Sciatic nerve (tissue), 2 donors: Measurements from ENCODE around the gene MED27. TPM values are rescaled to one million over a fixed set of nuclear protein-coding genes. Genes with fewer than 3 reads are reported as not detected.
"Not testable (repeated sequence)": the region's sequence is repeated elsewhere in the genome, so short reads cannot be mapped to it uniquely, and the experiment has no call there.

Experiments used
- ATAC-seq: fragments of 200-7000 bp; cut with Tn5 transposase; one replicate; pipeline ENCODE4 v1.9.1; 2020; ENCODE audit warnings: mild to moderate bottlenecking, moderate library complexity
- DNase-seq: peaks from one replicate; pipeline ENCODE4 v3.0.0-alpha.2; 2020; ENCODE audit warnings: low spot score
- intact Hi-C: fragments of 100-400 bp; cut with DNase I; formaldehyde crosslinking; loops from one replicate; pipeline ENCODE4 v1.14.2; 2022
- total RNA-seq: library from RNA; stranded (reverse); fragmentation: NEBNext Ultra II Directional; extraction: Animal tissue kit (Norgen Biotek cat#: 25700); gene quantifications from one replicate; pipeline ENCODE4 v1.2.1, GENCODE V29; 2021
- donor health status: DM: no; HTN: no; CAD: no.
- donor health status: DM: no; HTN: no; CAD: no.

Gene MED27
- total RNA-seq, 1 donor from 2014 or later: 15.9 TPM

DNA sequence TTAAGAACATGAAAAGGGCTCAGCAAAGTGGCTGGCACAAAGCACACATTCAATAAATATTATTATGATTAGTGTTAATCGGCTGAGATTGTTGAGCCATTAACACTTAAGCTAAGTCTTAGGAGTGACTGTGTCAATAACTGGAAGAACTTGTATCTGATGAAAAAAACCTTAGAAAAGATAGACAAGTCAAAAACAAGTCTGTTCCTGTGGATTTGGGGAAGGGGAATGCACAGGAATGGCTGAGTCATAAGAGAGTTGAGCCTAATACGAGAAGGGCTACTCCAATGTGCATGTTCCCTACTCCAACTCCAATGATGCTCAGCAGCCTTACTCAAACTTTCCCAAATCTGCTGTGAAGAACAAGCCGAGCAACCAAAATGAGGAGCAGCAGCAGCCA is 53.9 kb downstream of the MED27 start:
- intact Hi-C loops: no loop called here
- ATAC-seq (no peak), DNase-seq (no peak)

DNA sequence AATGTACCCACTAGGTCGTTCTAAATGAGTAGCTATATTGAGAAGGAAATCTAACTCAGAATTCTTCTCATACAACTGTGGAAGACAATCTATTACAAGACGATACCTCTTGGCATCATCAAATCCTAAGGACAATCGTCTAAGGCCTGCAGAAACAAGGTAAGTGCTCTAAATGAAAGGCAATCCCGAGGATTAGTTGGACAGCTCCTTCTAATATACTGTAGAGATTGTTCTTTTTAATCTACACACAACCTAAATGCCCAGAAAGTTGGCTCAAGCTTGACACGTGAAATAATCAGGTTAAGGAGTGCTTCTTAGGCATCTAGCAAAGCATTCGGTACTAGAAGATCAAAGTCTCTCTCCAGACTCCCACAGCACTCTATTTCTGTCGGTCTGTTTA is 55.1 kb downstream of the MED27 start:
- ATAC-seq (no peak), DNase-seq (no peak)
- intact Hi-C loops: no loop called here

- intact Hi-C loops: no loop called here
Observed at GRCh38 chr9:132023419-132024180, 56.1 kb downstream of the MED27 start.

DNA sequence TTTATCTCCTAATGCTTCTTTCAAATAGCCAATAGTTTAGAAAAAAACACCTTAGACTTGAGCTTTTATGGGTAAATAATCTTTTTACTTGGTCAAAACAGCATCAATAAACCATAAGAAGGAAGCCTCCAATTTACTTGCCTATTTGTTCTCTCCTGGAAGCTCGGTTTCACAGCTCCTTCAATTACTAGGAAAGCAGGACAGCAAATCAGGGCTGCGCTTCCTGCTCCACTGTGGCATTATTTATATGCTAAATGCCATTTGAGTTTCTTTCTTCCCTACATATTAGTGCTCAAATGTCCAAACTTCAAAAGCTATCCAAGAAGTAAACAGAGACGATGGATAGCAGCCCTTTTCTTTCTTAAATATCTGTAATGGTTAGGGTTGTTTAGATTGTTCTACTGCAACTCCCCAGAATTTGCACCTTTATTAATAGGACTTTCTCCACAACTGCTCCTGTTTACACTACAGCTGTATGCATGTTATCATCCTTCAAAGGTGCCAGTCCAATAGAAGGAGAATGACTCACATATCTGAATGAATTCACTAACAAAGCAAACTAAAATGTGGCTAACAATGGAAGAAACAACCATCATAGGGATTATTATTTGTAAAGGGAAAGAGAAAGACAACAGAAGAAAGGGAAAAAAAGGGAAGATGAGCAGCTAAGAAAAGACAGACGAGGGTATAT is 58.7 kb downstream of the MED27 start:
- DNase-seq: no peak
- no peak for ATAC-seq
- intact Hi-C loops: no loop called here

More at GRCh38 chr9:132023419-132024180, 56.1 kb downstream of the MED27 start:
- ATAC-seq: no peak
- DNase-seq: no peak

DNA sequence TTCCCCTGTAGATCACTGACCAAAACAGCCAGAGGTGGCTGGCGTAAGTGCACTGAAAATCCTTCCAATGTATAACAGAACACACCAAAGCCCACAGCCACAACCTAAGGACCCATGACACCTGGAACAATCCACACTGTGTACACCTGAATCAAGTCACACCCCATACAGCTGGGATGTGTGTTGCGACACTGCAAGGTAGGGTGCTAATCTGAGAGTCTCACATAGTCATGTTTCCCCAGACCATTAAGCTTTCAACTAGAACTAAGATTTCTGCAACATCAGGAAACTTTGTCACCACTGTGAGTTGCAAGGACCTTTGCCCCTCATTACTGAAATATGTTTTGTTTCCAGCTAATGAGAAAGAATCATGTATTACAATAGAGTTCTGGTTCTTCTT is 59.4 kb downstream of the MED27 start:
- ATAC-seq (no peak), DNase-seq (no peak)
- intact Hi-C loops: no loop called here

DNA sequence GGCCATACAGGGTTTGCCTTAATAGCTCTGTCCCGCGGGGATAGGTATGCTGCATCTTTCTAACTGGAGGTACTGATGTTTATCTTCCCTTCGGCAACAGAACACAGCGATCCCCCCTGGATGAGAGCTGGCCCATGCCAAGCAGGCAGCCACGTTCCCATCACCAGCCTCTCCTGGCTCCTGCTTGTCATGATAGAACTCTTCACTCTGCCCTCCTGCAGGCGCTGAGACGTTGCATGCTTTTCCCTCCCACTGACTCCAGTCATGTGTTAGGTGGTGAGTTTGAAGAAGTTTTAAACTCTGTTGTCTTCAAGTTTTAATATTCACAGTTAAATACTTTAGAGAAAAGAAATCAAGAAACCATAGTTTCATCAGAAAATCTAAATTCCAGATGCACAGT is 60.0 kb downstream of the MED27 start:
- ATAC-seq (no peak), DNase-seq (no peak)
- intact Hi-C loops: no loop called here

DNA sequence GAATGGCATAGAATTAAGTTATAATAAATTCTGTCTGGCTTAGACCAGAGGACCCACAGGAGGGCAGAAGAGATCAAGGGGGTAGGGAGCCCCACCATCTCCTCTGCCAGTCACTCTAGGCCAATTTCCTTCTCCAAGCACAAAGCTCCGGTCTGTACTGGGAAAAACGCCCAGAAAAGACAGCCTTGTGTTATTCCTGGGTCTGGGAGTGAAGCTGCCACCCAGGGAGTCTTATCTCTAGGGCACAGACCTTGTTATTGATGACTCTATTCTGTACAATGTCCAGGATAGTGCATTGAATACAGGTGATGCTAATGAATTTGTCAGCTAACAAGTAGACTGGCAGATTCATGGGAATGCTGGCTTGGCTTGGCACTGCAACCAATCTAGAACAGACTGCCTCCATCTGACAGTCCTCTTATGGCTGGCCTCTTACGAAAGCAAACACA is 60.7 kb downstream of the MED27 start:
- intact Hi-C loops: no loop called here
- ATAC-seq (no peak), DNase-seq (no peak)

DNA sequence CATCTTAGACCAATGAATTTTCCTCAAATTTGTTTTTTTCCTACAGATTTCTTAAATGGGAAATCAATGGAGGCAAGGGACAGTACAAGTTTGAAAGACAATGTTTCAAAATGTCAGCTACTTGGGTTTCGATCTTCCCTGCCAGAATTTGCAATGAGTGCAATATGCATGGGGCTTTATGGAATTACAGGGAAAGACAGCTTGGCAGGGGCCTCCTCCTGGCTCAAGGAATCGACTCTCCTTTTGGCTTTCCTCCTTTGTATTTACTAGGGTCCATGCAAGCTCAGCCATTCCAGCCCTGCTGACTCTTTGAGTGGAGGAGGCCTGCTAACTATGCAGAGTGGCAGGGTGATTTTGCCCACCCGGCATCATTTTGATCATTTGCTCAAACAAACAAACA is 63.2 kb downstream of the MED27 start:
- intact Hi-C loops: no loop called here
- no peak for ATAC-seq
- DNase-seq: no peak

DNA sequence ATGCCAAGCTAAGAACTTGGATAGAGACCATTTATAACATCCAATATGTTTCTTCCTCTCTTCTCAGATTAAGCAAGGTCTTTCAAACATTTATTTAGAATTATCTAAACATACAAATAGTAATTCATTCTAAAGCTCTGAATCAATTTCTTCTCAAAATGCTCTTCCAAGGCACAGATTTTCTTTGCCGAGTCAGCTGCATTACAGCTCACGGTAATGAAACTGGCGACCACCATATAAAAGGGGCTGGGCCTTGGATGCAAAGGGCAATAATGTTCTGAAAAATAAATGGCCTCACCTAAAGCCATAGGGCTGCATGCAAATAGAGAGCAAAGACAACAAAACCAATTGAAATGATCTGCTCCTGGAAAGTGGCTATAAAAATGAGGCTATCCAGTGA is 63.8 kb downstream of the MED27 start:
- intact Hi-C loops: no loop called here
- DNase-seq (no peak), ATAC-seq (no peak)

GRCh38 chr9:132014218-132014805 is 65.4 kb downstream of the MED27 start:
- ATAC-seq (no peak), DNase-seq (no peak)
- intact Hi-C loops: no loop called here

DNA sequence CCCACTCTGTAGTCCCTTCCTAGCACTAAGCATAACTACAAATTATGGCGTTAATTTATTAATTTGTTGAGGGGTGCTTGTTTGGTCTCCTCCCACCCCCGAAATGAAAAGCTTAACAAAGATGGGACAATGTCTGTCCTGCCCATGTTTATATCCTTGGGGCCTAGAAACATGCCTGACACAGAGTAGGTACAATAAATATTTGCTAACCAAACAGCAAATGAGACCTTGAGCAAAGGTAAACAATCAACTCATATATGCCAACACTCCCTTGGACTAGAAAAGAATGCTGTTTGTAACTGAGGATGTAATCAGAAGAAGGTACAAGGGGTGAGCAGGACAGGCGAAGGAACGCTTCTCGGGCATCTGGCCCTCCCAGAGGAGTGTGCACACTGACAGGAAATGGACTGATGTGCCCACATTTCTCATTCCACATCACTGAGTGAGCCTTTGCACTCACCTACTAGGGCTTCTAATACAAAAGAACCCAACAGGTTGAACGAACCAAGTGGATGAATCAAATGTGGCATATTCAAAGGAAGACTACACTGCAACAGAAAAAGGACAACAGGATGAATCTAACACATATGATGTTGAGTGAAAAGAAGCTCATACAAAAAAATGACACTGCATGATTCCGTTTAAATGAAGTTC is 66.8 kb downstream of the MED27 start:
- DNase-seq (no peak), ATAC-seq (no peak)
- intact Hi-C loops: no loop called here

- intact Hi-C loops: no loop called here
- DNase-seq: no peak
- ATAC-seq: no peak
Observed at GRCh38 chr9:132011896-132012295, 67.8 kb downstream of the MED27 start.

DNA sequence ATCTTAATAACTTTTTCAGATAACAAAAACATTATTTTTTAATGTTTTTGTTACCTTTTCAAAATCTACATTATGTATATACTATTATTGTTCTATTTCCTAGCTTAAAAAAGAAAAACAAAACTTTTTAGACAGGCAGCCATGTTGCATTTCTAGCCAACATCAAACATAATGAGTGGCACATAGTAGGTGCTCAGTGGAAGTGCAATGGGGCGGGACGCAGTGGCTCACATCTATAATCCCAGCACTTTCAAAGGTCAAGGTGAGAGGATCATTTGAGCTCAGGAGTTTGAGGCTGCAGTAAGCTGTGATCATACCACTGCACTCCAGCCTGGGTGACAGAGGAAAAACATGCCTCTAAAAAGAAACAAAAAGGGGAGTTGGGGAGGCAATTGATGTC is 68.4 kb downstream of the MED27 start:
- intact Hi-C loops: no loop called here
- DNase-seq (no peak), ATAC-seq (no peak)

DNA sequence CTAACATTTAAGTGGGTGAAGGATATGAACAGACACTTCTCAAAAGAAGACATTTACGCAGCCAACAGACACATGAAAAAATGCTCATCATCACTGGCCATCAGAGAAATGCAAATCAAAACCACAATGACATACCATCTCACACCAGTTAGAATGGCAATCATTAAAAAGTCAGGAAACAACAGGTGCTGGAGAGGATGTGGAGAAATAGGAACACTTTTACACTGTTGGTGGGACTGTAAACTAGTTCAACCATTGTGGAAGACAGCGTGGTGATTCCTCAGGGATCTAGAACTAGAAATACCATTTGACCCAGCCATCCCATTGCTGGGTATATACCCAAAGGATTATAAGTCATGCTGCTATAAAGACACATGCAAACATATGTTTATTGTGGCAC is 69.5 kb downstream of the MED27 start:
- intact Hi-C loops, DNase-seq, ATAC-seq: not testable (repeated sequence)

- DNase-seq (no peak), ATAC-seq (no peak)
- intact Hi-C loops: no loop called here
Observed at GRCh38 chr9:132008855-132009812, 70.5 kb downstream of the MED27 start.

DNA sequence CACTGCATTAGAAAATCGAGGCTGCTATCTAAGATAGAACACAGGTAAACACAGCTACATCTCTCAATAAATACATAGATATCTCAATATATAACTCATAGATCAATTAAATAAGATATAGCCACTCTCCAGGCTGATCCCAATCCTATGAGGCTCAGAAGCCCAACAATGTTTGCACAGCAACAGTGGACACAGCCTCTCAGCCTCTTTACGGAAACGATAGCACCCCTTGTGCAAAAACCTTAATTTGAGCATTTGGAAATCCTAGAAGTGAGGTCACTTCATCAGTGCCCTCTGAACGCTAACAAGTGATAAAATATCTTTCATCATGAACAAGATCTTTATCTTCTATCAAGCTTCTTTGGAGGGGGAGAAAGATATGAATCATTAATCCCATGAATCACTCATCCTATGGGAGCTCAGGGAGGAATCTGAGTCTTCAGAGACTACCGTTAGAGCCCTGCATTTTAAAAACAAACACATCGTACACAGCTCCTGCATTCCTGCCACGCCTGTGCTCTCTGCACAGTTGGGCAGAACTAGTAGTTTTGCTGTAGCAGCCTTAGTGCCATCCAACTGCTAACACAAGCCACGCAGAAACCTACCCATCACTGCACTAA is 71.4 kb downstream of the MED27 start:
- ATAC-seq: no peak
- intact Hi-C loops: no loop called here
- no peak for DNase-seq

GRCh38 chr9:132007371-132008025 is 72.2 kb downstream of the MED27 start:
- intact Hi-C loops: no loop called here
- ATAC-seq: no peak
- no peak for DNase-seq
